IPS-20b (cell line): Measurements from ENCODE around the gene BTN2A1.

Experiments
- H3K27ac ChIP-seq: one replicate; pipeline ENCODE4 v1.5.1; 2013; ENCODE audit warnings: low read length
- H3K27me3 ChIP-seq: 2 replicates; pipeline ENCODE4 v1.6.1; 2013; ENCODE audit warnings: mild to moderate bottlenecking, low read length, inconsistent platforms; ENCODE audit not compliant: insufficient read depth
- H3K36me3 ChIP-seq: 2 replicates; pipeline ENCODE4 v1.6.1; 2013; ENCODE audit warnings: low read depth, mild to moderate bottlenecking, inconsistent platforms, low read length, moderate library complexity; ENCODE audit not compliant: insufficient read depth
- H3K4me1 ChIP-seq: 2 replicates; pipeline ENCODE4 v1.6.1; 2013; ENCODE audit warnings: mild to moderate bottlenecking, control low read depth, inconsistent platforms, low read length, moderate library complexity; ENCODE audit not compliant: insufficient read depth
- H3K4me3 ChIP-seq: 2 replicates; pipeline ENCODE4 v1.5.1; 2013; ENCODE audit warnings: mild to moderate bottlenecking, low read length, inconsistent platforms
- H3K9ac ChIP-seq: 2 replicates; pipeline ENCODE4 v1.6.1; 2013; ENCODE audit warnings: low read depth, mild to moderate bottlenecking, inconsistent platforms, low read length, moderate library complexity
- H3K9me3 ChIP-seq: 2 replicates; pipeline ENCODE4 v1.6.1; 2013; ENCODE audit warnings: mild to moderate bottlenecking, low read depth, low read length, inconsistent platforms; ENCODE audit not compliant: insufficient read depth

BTN2A1 gene

DNA sequence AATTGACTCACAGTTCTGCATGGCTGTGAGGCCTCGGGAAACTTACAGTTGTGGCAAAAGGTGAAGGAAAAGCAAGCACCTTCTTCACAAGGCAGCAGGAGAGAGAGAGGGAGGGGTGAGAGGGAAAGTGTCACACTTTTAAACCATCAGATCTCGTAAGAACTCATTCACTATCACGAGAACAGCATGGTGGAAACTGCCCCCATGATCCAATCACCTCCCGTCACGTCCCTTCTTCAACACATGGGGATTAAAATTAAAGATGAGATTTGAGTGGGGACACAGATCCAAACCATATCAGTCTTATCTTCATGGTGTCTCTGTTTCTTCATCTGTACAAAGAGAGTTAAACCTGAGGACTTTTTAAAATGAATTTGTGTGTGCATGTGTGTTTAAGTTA, 28.6 kb downstream of the BTN2A1 start:
- Histone ChIP-seq H3K27me3 (no peaks in the 10 kb centered on the region), H3K4me1 (no peaks in the 10 kb centered on the region), H3K27ac (no peak overlapping the region), H3K9me3 (no peaks in the 10 kb centered on the region), H3K36me3 (no peaks in the 10 kb centered on the region), H3K4me3 (no peak overlapping the region), H3K9ac (no peak overlapping the region)

- Histone ChIP-seq H3K4me3 (no peak overlapping the region), H3K36me3 (no peaks in the 10 kb centered on the region), H3K9me3 (no peaks in the 10 kb centered on the region), H3K27ac (no peak overlapping the region), H3K9ac (no peak overlapping the region), H3K4me1 (no peaks in the 10 kb centered on the region), H3K27me3 (no peaks in the 10 kb centered on the region)
Measured at GRCh38 chr6:26487466-26487865, 29.7 kb downstream of the BTN2A1 start.

DNA sequence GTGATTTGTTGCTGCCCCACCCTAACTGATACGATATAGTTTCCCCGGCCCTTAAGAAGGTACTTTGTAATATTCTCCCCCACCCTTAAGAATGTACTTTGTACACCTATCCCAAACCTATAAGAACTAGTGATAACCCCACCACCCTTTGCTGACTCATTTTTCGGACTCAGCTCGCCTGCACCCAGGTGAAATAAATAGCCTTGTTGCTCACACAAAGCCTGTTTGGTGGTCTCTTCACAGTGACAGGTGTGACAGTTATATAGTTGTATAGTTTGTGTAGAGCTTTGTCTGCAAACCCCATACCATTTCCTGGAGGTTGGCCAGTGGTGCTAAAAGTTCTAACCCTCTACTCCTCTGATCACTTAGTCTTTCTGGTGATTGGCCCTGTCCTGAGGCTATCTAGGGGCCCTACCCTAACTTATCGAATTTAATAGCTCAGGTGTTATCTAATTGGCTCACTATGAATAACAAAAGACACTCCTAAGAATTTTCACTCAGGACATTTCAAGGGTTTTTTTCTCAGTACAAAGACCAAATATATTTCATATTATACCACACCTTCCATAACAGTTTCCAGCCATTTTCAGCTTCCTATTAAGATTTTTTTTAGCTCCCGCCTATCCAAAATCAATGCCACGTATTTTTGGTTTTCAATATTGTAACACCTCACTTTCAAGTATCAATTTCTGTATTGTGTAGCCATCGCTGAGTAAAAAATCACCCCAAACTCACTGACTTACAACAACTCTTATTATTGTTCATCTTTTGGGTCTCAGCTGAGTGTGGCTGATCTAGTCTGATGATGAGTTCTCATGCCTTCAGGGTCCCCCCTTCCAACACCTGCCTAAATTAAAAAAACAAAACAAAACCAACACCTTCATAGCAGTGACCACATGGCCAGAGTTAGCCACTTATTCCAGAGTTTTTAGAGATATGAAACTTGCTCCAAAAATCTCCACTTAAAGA, 32.5 kb downstream of the BTN2A1 start:
- Histone ChIP-seq H3K36me3 (no peaks in the 10 kb centered on the region), H3K27ac (no peak overlapping the region), H3K9ac (no peak overlapping the region)

DNA sequence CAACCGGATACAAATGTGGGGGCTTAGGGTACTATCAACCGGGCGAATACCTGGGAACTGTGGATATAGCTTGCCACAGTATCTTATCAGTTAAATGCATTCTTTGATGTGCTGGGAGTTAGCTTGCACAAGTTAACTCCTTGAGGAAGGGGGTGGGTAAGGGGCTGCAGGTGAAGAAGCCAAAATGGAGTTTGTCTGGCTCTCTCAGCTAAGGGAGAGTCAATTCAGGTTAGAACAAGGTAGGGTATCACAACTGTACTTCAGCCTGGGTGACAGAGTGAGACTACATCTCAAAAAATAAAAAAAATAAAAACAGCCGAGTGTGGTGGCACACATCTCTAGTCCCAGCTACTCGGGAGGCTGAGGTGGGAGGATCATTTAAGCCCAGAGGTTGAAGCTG, 33.8 kb downstream of the BTN2A1 start:
- H3K27ac ChIP-seq = no peak overlapping the region
- H3K4me3 ChIP-seq = no peak overlapping the region
- H3K36me3 ChIP-seq = no peaks in the 10 kb centered on the region
- H3K27me3 ChIP-seq = no peaks in the 10 kb centered on the region
- H3K9ac ChIP-seq = no peak overlapping the region
- H3K9me3 ChIP-seq = no peaks in the 10 kb centered on the region
- no peaks in the 10 kb centered on the region for H3K4me1 ChIP-seq

More for the DNA sequence above, 32.5 kb downstream of the BTN2A1 start:
- Histone ChIP-seq H3K4me3 (no peak overlapping the region), H3K4me1 (no peaks in the 10 kb centered on the region), H3K27me3 (no peaks in the 10 kb centered on the region), H3K9me3 (no peaks in the 10 kb centered on the region)

- no peaks in the 10 kb centered on the region for H3K9me3 ChIP-seq
- no peaks in the 10 kb centered on the region for H3K4me1 ChIP-seq
- no peak overlapping the region for H3K4me3 ChIP-seq
- H3K9ac ChIP-seq = no peak overlapping the region
- H3K27me3 ChIP-seq = no peaks in the 10 kb centered on the region
- no peak overlapping the region for H3K27ac ChIP-seq
- no peaks in the 10 kb centered on the region for H3K36me3 ChIP-seq
Measured at GRCh38 chr6:26493258-26493657, 35.5 kb downstream of the BTN2A1 start.

GRCh38 chr6:26494117-26494516, 36.4 kb downstream of the BTN2A1 start:
- no peaks in the 10 kb centered on the region for H3K27me3 ChIP-seq
- H3K27ac ChIP-seq = no peak overlapping the region
- no peaks in the 10 kb centered on the region for H3K4me1 ChIP-seq
- no peaks in the 10 kb centered on the region for H3K36me3 ChIP-seq
- no peak overlapping the region for H3K4me3 ChIP-seq
- H3K9ac ChIP-seq = no peak overlapping the region
- no peaks in the 10 kb centered on the region for H3K9me3 ChIP-seq

GRCh38 chr6:26495281-26495680, 37.5 kb downstream of the BTN2A1 start:
- Histone ChIP-seq H3K36me3 (no peaks in the 10 kb centered on the region), H3K4me1 (no peaks in the 10 kb centered on the region), H3K27me3 (peaks cover 1% of the 10 kb centered on the region; the same call in 1 of the 2 replicates), H3K4me3 (no peak overlapping the region), H3K27ac (no peak overlapping the region), H3K9ac (no peak overlapping the region), H3K9me3 (no peaks in the 10 kb centered on the region)

- Histone ChIP-seq H3K4me3 (no peak overlapping the region), H3K4me1 (no peaks in the 10 kb centered on the region; the same call in 1 of the 2 replicates), H3K36me3 (no peaks in the 10 kb centered on the region), H3K9ac (no peak overlapping the region), H3K27me3 (peaks cover 24% of the 10 kb centered on the region), H3K9me3 (no peaks in the 10 kb centered on the region), H3K27ac (no peak overlapping the region)
Measured at GRCh38 chr6:26497610-26498009, 39.9 kb downstream of the BTN2A1 start.

- Histone ChIP-seq H3K4me3 (no peak within 1 kb of the TSS; the same call in 1 of the 2 replicates), H3K4me1 (no peaks in the 10 kb centered on the region; the same call in 1 of the 2 replicates), H3K27me3 (peaks cover 34% of the 10 kb centered on the region), H3K27ac (no peak within 1 kb of the TSS), H3K9ac (no peak within 1 kb of the TSS), H3K36me3 (no peaks in the 10 kb centered on the region), H3K9me3 (no peaks in the 10 kb centered on the region)
Measured at GRCh38 chr6:26500102-26500501, 42.3 kb downstream of the BTN2A1 start, which contains the start of gene BTN1A1. BTN1A1 (plus strand) TSS chr6:26500303; CDS start chr6:26501287, 984 bp downstream.

GRCh38 chr6:26501482-26501986, 43.8 kb downstream of the BTN2A1 start:
- no peak overlapping the region for H3K27ac ChIP-seq

DNA sequence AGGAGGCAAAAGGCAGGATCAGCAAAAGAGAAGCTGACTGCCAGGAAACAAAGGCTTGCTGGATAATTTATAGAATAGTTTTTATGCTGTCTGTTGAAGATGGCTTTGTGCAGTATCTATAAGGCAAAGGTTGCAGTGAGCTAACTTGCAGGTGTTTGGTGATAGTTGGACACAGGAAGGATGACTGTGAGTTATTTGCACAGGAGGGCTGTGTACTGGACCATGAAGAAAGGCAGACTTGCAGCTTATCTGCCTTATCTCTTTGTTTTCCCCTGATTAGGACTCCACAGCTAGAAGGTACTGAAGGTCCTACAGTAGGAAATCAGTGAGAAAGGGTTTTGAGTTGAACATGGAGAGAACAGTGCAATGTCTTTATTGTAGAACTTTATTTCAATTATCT, 44.4 kb downstream of the BTN2A1 start:
- H3K9ac ChIP-seq = no peak overlapping the region
- no peak overlapping the region for H3K27ac ChIP-seq
- peaks cover 34% of the 10 kb centered on the region for H3K27me3 ChIP-seq
- no peaks in the 10 kb centered on the region for H3K9me3 ChIP-seq
- H3K4me3 ChIP-seq = peak overlapping the region; percentile 57; the same call in 1 of the 2 replicates
- no peaks in the 10 kb centered on the region for H3K36me3 ChIP-seq
- H3K4me1 ChIP-seq = no peaks in the 10 kb centered on the region; the same call in 1 of the 2 replicates

More at GRCh38 chr6:26501482-26501986, 43.8 kb downstream of the BTN2A1 start:
- Histone ChIP-seq H3K4me1 (no peaks in the 10 kb centered on the region; the same call in 1 of the 2 replicates), H3K9me3 (no peaks in the 10 kb centered on the region), H3K27me3 (peaks cover 34% of the 10 kb centered on the region), H3K9ac (no peak overlapping the region), H3K4me3 (peak overlapping the region; percentile 57), H3K36me3 (no peaks in the 10 kb centered on the region)

DNA sequence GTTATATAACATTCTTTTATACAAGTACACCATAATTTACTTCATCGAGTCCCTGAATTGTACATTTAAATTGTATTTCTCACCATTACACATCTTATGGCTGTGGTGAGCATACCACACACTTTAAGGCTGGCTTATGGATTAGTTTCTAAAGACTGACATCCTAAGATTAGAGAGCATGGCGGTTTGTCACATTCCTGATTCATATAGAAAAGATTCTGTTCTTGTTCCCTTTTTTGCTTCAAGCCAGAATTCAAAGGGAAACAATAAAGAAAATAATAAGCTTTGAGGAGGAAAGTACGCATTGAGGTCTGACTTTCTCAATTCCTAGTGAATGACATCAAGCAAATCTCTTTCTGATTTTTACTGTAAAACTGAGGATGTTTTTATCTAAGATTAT, 44.9 kb downstream of the BTN2A1 start:
- H3K4me1 ChIP-seq = no peaks in the 10 kb centered on the region; the same call in 1 of the 2 replicates
- no peaks in the 10 kb centered on the region for H3K36me3 ChIP-seq
- no peaks in the 10 kb centered on the region for H3K9me3 ChIP-seq
- H3K9ac ChIP-seq = no peak overlapping the region
- H3K4me3 ChIP-seq = no peak overlapping the region
- H3K27ac ChIP-seq = no peak overlapping the region
- peaks cover 34% of the 10 kb centered on the region for H3K27me3 ChIP-seq
